HG02884 (cell line): Measurements from ENCODE around the gene GALNTL6.

Experiments
- ATAC-seq: cut with Tn5 transposase; IDR thresholded peaks from one replicate; pipeline ENCODE4 v1.9.1; 2021; ENCODE audit warnings: mild to moderate bottlenecking, moderate library complexity; ENCODE audit not compliant: unreplicated experiment

Gene GALNTL6

DNA sequence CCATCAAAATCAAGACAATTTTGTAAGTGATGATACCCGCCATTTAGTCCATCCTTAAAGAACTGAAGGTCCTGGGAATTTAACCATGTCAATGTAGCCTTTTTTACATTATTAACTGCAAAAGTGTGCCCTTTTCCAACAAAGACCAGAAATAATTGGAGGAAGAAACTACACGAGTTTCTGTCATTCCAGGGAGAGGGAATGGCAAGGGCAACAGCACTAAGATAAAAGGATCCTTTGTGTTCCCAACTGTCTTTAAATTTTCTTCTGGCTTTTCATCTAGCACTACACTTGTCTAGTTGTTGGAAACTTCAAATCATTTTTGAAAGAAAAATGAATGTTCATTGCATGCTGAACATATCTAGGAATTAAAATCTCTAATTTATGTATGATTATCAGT, 286.2 kb downstream of the GALNTL6 start:
- no peak for ATAC-seq

DNA sequence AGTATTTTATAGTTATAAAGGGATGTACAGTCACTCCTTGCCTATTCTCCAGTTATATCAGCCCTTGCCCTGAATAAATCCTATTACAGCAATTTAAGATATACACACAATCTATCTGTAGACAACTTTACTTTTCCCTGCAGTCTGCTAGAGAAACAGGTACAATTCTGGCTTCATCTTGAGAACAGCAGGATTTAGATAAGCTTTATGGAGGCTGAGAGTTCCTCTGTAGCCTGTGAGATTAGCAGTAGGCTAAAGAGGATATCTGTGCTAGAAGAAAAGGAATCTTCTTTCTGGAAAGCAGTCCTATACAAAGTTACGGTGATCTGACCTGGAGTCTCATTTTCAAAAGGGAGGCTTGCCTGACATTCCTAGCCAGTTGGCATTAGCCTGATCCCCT, 290.3 kb downstream of the GALNTL6 start:
- ATAC-seq: no peak

DNA sequence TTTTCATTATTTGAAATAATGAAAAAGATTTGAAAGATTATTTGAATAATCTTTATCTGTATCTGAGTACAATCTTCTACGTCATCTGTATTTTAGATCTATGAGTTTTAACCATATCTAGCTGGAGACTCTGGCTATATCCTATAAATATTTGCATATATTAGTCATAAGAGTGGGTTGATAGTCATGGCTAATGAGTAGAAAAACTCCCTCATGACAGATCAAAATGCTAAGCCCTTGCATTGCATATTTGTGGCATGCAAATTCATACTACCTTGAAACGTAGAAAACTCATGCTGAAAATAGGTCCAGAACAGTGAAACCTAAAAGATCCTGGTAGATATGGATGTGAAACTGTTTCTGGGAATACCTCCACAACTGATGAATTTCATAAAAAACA, 291.3 kb downstream of the GALNTL6 start:
- ATAC-seq: no peak

DNA sequence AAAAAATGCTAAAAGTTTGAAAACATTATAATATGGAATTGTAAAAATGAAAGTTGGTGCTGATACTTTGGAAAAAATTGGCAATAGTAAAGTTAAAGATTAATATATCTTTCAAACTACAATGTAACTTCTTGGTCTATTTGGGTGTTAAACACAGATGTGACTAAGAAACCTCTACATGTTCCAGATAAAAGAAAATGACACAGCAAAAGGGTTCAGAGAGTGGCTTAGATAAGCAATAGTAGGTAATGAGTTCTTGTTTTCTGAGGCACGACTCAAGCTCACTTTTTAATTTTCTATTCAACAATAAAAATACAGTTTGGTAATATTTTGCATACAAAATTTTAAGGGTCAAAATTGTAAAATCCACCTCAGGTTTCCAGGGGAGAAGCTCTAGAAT, 292.7 kb downstream of the GALNTL6 start:
- ATAC-seq: no peak

DNA sequence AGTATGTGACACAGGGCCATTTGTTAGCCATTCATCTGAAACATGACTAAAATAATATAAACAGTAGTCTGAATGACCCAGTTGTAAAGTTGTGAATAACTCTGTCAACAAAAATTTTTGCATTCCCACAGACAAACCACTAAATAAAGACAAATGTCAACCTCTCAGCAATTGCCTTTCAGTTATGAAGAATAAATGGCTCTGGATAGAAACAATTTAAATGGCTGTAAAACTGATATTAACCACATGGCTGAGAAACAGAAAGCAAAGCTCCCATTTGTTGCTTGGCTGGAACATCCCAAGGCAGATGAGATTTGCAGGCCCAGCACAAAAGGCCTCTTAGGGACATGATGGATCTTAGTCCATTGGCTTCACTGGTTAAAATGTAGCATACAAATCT, 296.3 kb downstream of the GALNTL6 start:
- no peak for ATAC-seq

DNA sequence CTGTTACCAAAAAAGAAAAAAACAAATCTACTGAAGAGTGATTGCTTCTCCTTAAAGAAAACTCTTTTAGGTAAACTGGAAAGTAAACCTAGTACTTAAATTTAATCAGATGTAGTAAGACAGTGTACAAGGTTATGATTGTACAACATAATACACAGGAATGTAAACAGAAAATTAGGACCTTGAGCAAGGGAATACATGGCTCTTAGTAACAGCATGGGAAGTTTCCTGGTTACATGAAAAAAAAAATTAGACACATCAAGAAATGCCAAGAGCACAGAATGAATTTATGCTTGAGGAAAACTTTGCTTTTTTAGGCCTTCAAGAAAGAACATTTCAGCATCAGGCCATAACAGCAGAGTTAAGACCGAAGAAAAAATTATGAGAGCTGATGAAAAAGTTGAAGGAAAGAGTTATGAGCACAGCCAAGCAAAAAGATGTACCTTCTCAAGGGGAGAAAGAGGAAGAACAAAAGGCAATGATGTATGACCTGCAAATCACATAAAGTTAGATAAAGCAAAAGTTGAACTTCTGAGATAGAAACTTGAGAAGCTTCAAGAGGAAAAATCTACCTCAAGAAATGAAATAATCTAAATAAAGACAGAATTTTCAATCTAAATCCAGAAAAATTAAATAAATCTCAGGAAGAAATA, 311.6 kb downstream of the GALNTL6 start:
- no peak for ATAC-seq

DNA sequence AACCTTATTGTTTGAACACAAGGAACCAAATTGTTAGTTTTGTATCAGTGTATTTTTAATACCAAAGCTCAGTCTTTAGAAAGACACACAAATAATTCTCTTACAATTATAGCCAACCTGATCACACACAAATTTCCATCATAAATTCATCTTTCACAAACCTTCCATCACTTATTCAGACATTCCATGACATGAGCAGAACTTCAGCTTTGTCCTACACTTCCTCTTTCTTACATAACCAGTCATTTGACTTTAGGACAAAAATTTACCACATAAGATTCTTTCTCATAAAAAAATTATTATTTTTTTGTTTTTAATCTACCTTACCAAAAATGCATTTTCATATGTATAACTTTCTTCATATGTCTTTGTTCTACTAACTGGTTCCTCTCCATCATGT, 312.2 kb downstream of the GALNTL6 start:
- ATAC-seq: no peak

DNA sequence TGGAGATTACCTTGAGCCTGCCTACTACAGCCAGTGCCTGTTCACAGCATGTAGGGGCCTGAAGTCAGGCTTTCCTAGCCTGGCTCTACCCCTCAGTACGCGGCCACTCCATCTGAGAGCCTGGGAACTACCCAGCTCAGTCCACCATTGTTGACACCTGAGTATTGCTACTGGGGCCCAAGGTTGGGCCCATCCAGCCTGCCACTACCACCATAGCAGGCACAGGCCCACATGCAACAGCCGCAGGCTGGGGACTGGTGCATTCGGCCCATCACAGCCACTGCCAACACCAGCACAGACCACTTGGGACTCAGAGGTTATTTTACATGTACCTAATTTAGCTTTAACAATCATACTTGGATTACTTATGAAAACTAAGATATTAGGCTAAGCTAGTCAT, 314.0 kb downstream of the GALNTL6 start:
- no peak for ATAC-seq

DNA sequence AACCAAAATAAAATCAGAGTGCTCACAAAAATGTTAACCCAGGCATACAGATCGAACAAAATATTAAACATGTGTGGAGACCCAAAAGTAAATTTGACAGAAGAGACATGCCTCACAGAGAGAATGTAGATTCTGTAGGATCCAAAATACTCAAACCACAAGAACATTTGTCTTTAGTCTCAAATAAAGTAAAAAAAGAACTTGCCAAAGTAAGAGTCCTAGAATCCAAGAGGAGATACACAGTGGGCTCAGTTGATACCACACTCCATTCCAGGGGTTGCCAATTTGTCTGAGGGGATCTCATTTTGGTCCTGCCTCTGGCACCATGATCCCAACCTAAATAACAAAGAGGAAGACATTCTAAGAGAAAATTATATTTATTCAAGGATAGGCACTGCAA, 316.4 kb downstream of the GALNTL6 start:
- ATAC-seq: no peak

DNA sequence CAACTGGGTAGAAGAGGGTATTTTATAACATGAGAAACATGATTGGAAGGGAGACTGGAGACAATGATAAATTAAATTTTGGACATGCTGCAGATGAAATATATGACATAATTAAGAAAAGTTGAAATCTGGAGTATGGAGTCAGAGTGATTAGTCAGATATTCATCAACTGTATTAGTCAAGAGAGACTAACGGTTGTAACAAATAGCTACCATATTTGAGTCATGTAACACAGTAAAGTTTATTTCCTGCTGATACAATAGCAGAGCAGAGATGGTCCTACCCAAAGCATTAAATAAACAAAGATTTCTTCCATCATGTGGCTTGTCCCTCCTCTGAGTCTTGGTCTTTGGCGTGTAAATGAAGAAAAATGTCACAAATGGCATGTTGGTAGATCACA, 321.3 kb downstream of the GALNTL6 start:
- ATAC-seq: no peak

DNA sequence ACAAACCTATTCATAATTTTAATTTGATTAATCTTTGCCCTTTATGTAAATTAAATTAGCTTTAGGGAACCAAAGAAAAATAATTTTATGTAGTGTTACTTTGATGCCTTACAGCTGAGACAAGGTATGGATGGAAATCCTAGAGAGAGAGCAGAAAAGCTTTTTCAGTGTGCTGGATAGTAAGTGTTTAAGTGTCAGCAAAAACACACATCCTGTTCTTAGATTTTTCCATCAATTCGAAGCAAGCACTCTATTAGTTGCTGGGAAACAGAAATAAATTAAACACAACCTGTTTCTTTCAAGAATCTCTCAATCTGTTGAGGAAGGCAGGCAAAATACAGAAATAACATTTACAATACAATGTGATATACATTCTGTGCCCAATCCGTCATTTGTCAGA, 327.8 kb downstream of the GALNTL6 start:
- ATAC-seq: no peak

DNA sequence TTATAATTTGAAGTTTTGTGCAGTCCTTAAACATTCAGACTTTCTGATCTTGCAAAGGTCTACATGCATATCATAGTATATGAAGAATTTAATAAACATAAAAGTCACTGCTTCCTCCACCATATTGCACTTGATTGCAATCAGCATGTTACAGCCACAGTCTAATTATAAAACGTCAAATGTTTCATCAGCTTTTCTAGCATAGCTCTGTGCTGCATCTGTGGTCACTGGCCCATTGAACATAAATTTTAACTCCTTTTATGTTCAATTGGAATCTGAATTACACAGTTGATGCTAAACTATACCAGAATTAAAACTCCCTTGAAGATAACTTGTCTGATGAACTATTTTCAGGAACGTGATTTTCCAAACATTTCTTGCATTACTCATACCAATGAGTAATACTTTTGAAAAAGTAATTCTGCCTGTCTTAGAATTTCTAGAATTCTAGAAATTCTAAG, 329.1 kb downstream of the GALNTL6 start:
- no peak for ATAC-seq

DNA sequence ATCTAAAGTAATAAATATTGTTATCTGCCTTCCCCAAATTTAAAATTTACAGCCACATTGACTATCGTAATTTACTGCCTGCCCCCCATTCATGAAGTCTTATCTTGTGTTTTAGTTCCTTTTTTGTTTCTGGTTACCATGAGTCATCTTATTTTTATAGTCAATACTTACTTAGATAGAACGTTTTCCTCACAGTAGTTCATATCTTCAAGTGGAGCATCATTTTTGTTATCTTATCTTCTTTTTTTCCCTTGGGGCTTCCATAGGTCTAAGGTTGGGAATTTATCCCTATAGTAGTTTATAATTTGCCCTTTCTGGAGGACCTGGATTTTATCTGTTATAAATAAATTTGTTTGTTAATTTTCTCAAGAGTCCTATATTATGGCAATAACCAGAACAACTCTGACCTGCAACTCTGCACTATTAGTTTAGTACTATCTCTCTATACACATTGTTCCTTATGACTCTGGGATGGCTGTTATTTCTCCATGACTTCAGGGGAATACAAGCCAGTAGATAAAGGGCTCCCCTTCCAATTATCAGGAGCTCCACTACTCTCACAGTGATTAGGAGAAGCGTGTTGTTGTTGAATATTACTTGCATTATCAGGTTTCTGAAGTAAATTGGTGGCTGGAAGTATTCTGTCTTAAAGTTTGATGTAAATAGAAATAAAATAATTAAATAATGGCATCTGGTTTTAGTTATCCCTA, 330.6 kb downstream of the GALNTL6 start:
- no peak for ATAC-seq

DNA sequence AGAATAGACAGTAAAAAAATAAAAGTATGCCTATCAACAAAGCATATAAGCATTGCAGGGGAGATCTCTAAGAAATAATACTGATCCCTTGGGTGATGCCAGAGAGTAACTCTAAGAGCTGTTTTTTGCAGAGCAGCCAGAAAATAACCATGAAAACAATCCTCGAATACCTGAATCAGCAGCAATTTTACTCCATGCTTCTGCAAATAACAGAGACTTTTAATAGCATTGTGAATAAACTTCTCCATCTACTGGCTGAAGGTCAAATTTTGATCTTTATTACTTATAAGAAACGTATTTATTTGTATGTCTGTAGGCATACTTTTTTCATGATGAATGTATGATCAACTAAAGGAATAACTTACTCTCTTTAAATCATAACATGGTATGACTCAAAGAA, 334.5 kb downstream of the GALNTL6 start:
- ATAC-seq: no peak

DNA sequence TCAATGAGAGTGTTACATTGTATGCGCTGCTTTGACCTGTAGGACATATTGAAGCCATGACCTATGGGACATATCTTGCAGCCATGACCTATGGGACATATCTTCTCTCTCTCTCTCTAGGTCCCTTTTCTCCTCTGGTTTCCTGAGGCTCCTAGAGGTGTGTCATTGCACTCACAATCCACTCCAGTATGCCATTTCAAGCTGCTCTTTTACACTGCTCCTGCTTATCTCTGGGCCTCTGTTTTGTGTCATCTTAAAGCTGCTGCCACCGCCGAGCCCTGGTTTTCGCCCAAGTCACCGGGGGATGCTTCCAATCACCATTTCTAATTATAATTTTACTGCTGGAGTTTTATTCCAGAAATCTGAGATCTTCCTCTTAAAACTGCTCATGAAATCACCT, 336.1 kb downstream of the GALNTL6 start:
- ATAC-seq: no peak

DNA sequence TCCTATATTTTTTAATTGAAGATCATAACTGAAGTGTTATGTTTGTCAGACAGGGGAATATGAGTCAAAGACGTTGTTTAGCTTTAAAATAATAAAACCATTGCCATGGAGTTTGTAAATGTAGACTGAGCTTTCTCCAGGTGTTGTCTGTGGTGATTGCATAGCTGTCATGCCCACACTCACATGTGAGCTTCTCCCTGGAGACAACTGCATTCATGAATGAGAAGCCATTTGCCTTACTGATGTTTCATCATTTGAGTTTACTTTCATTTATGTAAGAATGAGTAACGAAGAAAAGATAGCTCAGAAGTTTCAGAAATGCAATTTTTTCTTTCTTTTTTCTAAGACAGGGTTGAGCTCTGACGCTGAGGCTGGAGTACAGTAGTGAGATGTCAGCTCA, 339.1 kb downstream of the GALNTL6 start:
- ATAC-seq: no peak

DNA sequence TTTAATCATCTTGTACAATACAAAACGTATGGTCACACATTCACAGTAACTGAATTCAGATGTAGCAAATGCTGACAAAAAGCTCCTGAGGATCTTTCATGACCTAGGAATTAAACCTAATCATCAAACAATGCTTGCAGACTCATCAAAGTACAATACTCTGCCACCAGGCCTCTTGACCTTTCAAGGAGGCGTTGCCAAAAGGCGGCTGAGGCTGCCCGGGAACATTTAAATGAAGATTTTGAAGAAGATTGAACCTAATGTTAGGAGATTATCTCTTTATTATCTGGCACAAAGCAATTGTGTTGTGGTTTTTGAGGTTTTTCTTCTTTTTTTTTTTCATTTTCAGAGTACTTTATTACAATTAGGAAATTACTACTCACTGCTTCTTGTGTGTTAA, 340.5 kb downstream of the GALNTL6 start:
- ATAC-seq: no peak

DNA sequence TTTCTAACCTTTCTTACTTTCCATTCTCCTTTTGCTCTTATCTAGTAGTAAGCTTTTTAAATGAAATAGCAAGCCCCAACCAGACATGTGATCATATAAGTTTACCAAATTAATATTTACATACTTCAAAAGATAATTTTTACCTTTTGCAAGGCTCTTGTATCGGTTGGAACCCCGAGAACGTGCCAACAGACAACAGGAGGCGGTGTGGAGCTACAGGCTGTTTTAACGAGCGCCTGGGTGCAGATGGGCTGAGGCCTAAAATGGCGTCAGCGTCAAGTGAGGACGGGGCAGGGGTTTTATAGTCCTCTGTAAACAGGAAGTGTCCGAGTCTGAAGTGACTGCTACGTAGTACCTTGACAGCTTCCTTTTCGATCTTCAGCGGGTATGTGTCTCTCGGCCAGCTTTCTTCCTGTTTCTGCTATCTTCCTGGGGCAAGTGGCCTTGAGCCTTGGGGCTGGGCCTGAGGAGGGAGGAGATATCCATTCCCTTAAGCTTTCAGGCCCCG, 342.7 kb downstream of the GALNTL6 start:
- no peak for ATAC-seq

DNA sequence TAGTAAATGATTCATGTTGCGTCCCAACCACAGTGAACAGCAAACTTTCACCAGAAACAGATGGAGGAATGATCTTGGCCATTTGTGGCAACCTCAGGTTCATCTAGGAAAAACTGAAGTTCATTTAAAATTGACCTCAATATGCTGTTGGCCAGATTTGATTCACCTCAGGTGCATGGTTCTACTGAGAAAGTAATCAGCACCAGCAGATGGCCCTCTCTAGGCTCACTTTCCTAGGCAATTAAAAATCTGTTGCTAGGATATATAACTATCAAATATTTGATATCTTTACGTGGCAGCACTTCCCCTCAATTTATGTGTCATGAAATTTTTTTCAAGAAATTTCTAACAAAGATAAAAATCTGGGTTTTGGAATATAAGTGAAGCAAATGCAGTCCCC, 344.7 kb downstream of the GALNTL6 start:
- ATAC-seq: no peak

DNA sequence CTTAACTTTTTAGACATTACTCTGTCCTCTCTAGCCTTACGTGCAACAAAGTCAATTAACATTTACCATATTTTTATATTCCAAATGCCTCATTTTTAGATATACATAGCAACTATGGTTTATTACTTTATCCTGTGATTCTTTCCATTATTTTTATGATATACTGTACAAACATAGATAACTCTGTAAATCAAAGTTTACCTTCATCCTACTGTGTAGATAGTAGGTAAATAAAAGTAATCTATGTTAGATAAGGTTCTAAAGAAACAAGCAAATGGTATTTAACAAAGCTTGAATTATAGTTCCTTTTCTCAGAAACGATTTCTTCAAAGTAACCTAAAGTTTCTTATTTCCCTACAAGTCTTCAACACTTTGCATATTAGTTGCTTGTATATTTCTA, 350.0 kb downstream of the GALNTL6 start:
- no peak for ATAC-seq

DNA sequence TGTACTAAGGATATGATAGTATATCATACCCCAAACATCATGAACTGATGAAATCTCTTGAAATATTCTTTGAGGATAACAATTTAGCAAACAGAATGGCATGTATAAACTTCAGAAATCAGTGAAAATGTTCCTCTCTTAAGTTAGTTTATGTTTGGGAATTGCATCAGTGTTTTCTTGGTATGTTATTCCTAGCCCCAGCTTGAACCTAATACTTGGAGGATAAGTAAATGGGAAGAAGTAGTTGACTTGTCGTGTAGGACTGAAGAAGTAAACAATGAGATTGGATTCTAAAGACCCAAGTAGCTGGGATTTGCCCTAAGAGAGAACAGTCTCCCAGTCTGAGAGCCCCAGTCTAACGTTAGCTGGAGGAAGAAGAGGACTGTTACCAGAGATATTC, 355.7 kb downstream of the GALNTL6 start:
- ATAC-seq: no peak

DNA sequence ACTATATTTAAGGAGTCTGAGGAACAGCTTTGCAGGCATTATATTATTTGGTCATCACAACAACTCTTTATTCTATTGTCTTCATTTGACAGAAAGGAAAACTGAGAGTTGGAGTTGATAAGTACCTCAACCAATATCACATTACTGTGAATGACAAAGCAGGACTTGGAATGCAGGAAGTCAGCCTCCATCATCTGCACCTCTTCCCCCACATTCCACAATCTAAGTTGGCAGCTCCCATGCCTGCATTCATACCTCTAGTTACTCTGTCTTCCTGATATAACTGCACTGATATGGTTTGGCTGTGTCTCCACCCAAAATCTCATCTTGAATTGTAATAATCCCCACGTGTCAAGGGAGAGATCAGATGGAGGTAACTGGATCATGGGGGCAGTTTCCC, 356.7 kb downstream of the GALNTL6 start:
- ATAC-seq: no peak

DNA sequence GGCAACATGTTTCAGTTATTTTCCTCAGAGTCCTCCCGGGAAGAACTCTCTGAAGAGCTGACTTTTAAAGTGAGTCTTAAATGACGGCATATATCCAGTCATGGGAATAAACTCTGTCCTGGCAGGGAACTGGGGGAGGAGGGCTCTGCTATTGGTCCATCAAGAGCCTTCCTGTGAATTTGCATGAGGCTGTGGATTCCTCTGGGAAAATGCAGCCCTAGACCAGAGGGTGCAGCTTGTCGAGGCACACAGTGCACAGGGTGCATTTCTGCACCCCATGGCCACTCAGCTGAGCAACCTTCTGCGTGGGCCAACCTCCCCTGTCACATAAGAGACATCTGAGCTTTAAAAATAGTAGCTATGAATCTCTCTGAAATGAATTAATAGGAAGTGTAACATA, 360.0 kb downstream of the GALNTL6 start:
- ATAC-seq: no peak
